ENCODE results near the gene FBXL12.

GRCh38 chr19:9797871-9798270, 21.0 kb downstream of the FBXL12 start:
- TF ChIP-seq EZH2 (IDR thresholded peaks at IDR 0.05; ENCODE audit: borderline replicate concordance, insufficient read depth, low read length, poor library complexity, severe bottlenecking) (no peak), CTCF (IDR thresholded peaks at IDR 0.05; ENCODE audit: poor library complexity, severe bottlenecking) (no peak), MXI1 (conservative IDR thresholded peaks at IDR 0.05; ENCODE audit: poor library complexity, severe bottlenecking) (no peak)
